ENCODE results near the gene ARHGEF17. TPM values are rescaled to one million over a fixed set of nuclear protein-coding genes. Genes with fewer than 3 reads are reported as not detected.

Gene ARHGEF17
- total RNA-seq, 2 experiments from 2014 or later: 0.07 to 0.41 TPM

DNA sequence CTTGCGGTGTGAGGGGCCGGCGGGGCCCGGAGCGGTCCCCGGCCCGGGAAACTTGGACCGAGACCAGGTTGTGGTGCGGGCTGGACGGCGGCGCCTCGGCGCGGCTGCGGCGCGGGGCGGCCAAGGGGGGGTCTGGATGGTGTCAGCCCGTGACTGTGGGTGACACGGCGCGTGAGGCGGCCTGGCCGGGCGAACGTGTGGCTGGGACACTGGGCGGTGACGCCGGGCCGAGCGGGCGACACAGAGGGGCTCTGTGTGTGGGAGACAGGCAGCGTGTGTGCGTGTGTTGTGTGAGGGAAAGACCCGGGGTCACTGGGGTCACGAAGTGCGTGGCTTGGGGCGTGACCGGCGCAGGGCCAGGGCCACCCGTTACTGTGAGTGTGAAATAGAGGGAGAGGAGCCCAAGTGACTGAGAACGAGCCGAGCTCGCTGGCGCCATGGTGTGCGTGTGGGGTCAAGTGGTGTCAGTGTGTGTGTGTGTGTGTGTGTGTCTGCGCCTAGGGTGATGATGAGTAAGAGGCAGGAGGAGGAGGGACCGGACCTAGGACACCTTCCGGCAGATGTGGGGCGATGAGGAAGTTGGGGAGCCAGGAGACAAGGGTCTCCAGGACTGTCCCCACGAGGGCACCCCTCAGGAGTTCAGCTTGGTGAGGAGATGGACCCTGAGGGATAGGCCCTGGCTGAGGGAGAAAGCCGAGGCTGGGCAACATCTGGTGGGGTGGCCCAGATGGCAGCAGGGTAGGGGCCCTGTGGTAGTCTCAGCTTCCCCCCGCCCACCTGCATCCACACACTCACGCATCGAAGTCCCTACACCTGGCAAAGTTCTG is 68.9 kb downstream of the ARHGEF17 start:
- POLR2A ChIA-PET: interaction anchor here (0.7 to 1.9 kb wide), 8 partner anchors 11 to 1325 kb away, joined by 3 to 7 read pairs (median 4); no protein-coding TSS in a partner anchor
- TF ChIP-seq, protein P1, sequence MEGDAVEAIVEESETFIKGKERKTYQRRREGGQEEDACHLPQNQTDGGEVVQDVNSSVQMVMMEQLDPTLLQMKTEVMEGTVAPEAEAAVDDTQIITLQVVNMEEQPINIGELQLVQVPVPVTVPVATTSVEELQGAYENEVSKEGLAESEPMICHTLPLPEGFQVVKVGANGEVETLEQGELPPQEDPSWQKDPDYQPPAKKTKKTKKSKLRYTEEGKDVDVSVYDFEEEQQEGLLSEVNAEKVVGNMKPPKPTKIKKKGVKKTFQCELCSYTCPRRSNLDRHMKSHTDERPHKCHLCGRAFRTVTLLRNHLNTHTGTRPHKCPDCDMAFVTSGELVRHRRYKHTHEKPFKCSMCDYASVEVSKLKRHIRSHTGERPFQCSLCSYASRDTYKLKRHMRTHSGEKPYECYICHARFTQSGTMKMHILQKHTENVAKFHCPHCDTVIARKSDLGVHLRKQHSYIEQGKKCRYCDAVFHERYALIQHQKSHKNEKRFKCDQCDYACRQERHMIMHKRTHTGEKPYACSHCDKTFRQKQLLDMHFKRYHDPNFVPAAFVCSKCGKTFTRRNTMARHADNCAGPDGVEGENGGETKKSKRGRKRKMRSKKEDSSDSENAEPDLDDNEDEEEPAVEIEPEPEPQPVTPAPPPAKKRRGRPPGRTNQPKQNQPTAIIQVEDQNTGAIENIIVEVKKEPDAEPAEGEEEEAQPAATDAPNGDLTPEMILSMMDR (IDR thresholded peaks at IDR 0.05): no peak

DNA sequence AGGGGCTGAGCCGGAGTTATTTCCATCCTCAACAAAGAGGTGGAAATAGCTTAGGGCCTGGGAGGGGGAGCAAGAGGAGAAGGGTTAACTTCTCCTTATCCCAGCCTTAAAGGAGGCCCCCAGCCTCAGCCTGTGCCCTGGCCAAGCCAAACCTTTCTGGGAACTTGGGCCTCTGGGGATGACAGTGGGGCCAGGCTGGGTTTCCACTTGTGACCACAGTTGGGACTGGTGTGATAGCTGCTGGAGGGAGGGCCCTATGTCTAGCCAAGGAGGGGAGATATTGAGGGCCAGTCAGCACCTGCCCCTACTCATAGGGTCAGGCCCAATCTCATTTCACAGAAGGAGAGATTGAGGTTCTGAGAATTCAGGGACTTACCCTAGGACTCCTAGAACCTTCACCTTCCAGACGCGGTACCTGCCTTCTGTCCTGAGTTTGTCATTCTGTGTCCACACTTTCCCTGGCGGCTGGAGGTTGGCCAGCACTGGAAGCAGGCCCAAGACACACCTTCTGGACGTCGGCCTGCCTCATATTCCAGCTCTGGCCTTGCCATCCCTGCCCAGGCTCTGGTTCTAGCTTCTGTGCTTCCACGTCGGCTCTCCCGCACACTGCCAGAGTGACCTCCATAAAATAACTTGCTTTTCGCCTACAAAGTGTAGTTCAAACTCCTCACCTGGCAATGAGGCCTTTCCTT is 71.3 kb downstream of the ARHGEF17 start:
- H3K9me3 Mint-ChIP-seq: no peaks in the 10 kb centered on the region
- no peak for DNase-seq
- no peak for ATAC-seq
- H3K4me1 Mint-ChIP-seq (ENCODE audit: low read depth): peaks cover 63% of the 10 kb centered on the region
- CTCF ChIA-PET: interaction anchor here (0.7 to 1.8 kb wide), 5 partner anchors 9 to 282 kb away, joined by 3 to 9 read pairs (median 4); no protein-coding TSS in a partner anchor
- TF ChIP-seq, protein P1 (IDR thresholded peaks at IDR 0.05): no peak
- no peak overlapping the region for H3K4me3 Mint-ChIP-seq
- intact Hi-C loops (cut with micrococcal nuclease): no loop called here
- POLR2A ChIA-PET: interaction anchor here (1.3 kb wide), 1 partner anchor 9 kb away, joined by 3 read pairs; no protein-coding TSS in a partner anchor
- no peaks in the 10 kb centered on the region for H3K27me3 Mint-ChIP-seq
- peaks cover 13% of the 10 kb centered on the region for H3K36me3 Mint-ChIP-seq (ENCODE audit: low read depth)
- no peak overlapping the region for H3K27ac Mint-ChIP-seq

More for the DNA sequence above, 68.9 kb downstream of the ARHGEF17 start:
- ATAC-seq (peak; percentile 50), DNase-seq (peak; percentile 81)
- Mint-ChIP-seq H3K4me3 (peak overlapping the region; percentile 100), H3K27ac (peak overlapping the region; percentile 98), H3K9me3 (no peaks in the 10 kb centered on the region), H3K36me3 (ENCODE audit: low read depth) (peaks cover 13% of the 10 kb centered on the region), H3K4me1 (ENCODE audit: low read depth) (peaks cover 44% of the 10 kb centered on the region), H3K27me3 (no peaks in the 10 kb centered on the region)
- CTCF ChIA-PET: interaction anchor here (0.6 to 1.6 kb wide), 4 partner anchors 26 to 285 kb away, joined by 3 read pairs; no protein-coding TSS in a partner anchor
- intact Hi-C loops (cut with micrococcal nuclease): no loop called here

DNA sequence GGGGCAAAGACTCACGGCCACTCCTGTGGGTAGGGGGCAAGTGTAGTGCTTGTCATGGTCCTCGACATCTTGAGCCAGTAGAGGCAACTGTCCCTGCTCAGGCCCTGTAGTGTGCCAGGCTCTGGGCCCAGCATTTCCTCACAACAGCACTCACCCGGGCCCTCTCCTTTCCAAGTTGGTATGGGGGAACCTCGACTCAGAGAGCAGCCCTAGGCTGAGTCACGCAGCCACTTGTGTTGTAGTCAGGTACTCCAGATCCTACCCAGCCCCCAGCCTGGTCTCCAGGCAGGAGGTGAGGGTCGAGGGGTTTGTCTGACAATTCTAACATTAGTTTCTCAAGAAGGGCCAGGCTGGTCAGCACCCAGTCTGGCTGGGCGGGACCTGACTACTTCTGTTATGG is 72.3 kb downstream of the ARHGEF17 start:
- TF ChIP-seq, protein P1 (IDR thresholded peaks at IDR 0.05): no peak
- Mint-ChIP-seq H3K36me3 (ENCODE audit: low read depth) (peaks cover 13% of the 10 kb centered on the region), H3K4me1 (ENCODE audit: low read depth) (peaks cover 71% of the 10 kb centered on the region), H3K4me3 (no peak overlapping the region), H3K9me3 (no peaks in the 10 kb centered on the region), H3K27ac (no peak overlapping the region), H3K27me3 (no peaks in the 10 kb centered on the region)
- no peak for ATAC-seq
- ChIA-PET CTCF (interaction anchor here (1.6 to 1.8 kb wide), 3 partner anchors 20 to 281 kb away, joined by 3 to 5 read pairs (median 4); no protein-coding TSS in a partner anchor), POLR2A (interaction anchor here (1.3 kb wide), 1 partner anchor 8 kb away, joined by 3 read pairs; no protein-coding TSS in a partner anchor)
- DNase-seq: no peak
- intact Hi-C loops (cut with micrococcal nuclease): no loop called here

DNA sequence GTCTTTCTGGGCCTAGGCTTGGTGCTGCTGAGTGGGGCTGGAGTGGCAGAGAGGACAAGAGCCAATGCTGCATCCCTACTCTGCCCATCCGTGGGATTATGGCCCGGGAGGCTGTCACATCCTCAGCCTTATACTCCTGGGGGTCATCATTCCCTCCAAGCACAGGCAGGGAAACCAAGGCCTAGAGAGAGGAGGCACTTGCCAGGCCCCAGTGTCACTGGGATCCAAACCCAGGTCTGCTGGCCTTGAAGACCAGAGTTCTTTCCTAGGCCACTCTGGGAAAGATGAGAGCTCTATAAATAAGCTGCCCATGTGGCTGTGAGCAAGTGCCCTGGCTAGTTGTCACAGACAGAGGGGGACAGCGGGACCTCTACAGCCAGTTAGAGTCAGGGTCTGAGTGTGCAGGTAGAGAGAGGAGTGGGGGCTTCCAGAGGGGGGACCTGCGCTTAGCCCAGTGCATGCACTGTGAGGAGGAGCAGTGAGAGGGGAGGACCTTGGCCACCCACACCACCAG is 72.9 kb downstream of the ARHGEF17 start:
- ATAC-seq: no peak
- Mint-ChIP-seq H3K4me3 (no peak overlapping the region), H3K4me1 (ENCODE audit: low read depth) (peaks cover 71% of the 10 kb centered on the region), H3K27me3 (no peaks in the 10 kb centered on the region), H3K27ac (no peak overlapping the region), H3K9me3 (no peaks in the 10 kb centered on the region), H3K36me3 (ENCODE audit: low read depth) (peaks cover 13% of the 10 kb centered on the region)
- CTCF ChIA-PET: interaction anchor here (4.7 kb wide), 1 partner anchor 30 kb away, joined by 28 read pairs; no protein-coding TSS in a partner anchor
- POLR2A ChIA-PET: no interaction called here
- TF ChIP-seq, protein P1 (IDR thresholded peaks at IDR 0.05): no peak
- no peak for DNase-seq
- intact Hi-C loops (cut with micrococcal nuclease): no loop called here
